Measurements from ENCODE around the gene AGBL3.
"Not testable (repeated sequence)": the region's sequence is repeated elsewhere in the genome, so short reads cannot be mapped to it uniquely, and the experiment has no call there.

DNA sequence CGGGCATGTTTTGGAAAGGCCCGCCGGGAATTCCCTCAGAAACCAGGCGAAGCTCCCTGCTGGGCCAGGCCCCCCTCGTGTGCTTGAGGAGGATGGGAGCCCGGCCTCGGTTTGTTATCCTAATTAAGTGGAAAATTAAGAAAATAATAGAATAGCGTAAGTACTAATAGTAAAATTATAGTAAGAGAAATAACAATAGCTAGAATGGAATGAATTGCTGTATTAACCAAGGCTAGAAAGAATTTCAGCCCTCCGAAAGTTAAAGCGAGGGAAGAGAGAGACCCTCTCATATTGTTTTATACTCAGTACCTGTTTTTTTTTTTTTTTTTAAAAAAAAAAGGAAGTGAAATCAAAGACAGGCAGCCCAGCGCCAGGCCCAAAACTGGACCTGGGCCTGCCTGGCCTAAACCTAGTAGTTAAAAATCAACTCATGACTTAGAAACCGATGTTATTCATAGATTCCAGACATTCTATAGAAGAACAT lies 184.7 kb downstream of the AGBL3 start:
- not testable (repeated sequence) for TF ChIP-seq ZNF274 (IDR thresholded peaks at IDR 0.05; ENCODE audit: low read depth, low read length); SUZ12 (IDR thresholded peaks at IDR 0.05; ENCODE audit: extremely low read depth, insufficient read depth, insufficient read length)
